CD1c-positive myeloid dendritic cell (primary cell): Measurements from ENCODE around the gene OPN1MW.
"Not testable (repeated sequence)": the region's sequence is repeated elsewhere in the genome, so short reads cannot be mapped to it uniquely, and the experiment has no call there.

Source experiments
- DNase-seq: peaks from one replicate; pipeline ENCODE4 v3.0.0-alpha.2; 2016; ENCODE audit errors: extremely low spot score

OPN1MW gene

DNA sequence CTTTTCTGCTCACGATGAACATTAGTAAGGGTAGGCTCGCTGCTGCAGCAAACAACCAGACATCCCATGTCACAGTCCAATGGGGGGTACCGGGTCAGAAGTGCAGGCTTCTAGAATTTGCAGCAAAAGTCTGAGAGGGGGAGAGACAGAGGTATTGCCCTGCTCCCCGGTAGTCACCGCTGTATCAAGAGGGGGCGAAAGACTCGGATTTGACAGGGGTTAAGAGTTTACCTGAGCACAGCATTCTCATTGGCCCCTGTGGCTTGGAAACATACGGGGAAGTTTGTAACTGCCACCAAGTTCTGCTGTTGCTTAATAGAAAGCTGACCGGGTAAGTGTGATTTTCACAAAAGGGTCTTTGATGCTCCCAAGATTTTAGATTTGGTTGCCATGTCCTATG lies 28.7 kb downstream of the OPN1MW start:
- not testable (repeated sequence) for DNase-seq

DNA sequence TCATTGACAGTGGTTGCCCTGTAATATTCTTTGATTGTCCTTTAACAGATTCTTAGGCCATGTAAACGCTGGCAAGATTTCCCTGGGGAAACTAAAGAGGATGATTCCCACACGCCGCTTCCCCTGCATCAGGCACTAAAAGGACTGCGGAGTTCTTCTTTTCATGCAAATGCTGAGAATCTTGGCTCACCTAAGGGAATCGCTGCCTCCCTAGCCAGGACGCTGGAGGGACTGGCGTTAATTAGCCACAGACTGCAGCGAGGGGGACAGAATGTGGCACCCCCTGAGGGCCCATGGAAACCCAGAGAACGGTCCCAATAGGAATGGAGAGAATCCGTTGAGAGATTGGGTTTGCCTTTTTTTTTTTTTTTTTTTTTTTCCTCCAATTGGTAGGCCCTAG lies 29.1 kb downstream of the OPN1MW start:
- not testable (repeated sequence) for DNase-seq

DNA sequence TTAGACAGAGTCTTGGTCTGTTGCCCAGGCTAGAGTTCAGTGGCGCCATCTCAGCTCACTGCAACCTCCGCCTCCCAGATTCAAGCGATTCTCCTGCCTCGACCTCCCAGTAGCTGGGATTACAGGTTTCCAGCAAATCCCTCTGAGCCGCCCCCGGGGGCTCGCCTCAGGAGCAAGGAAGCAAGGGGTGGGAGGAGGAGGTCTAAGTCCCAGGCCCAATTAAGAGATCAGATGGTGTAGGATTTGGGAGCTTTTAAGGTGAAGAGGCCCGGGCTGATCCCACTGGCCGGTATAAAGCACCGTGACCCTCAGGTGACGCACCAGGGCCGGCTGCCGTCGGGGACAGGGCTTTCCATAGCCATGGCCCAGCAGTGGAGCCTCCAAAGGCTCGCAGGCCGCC lies 37.1 kb downstream of the OPN1MW start, which contains the start of gene OPN1MW2:
TSS of gene OPN1MW2 (plus strand) at position 301 of the 400 bp plus-strand sequence. CDS start at position 361, 60 bp downstream.
- DNase-seq: not testable (repeated sequence)

DNA sequence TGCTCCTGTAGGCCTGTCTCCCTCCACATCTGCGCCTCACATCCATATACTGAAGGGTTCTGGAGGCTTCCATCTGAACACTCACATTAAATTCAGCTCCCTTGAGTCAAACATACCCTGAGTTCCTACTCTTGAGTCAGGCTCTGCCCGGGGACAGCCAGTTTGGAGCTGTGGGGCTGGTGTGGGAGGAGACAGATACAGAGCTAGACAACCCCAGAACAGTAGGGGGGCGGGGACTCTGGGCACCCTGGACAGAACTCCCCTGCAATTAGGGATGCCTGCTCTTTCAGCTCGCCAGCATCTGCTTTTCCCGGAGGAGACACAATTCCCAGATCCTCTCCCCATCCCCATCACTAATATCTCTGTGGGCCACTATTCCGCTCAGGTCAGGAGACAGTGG lies 42.9 kb downstream of the OPN1MW start:
- DNase-seq: not testable (repeated sequence)

DNA sequence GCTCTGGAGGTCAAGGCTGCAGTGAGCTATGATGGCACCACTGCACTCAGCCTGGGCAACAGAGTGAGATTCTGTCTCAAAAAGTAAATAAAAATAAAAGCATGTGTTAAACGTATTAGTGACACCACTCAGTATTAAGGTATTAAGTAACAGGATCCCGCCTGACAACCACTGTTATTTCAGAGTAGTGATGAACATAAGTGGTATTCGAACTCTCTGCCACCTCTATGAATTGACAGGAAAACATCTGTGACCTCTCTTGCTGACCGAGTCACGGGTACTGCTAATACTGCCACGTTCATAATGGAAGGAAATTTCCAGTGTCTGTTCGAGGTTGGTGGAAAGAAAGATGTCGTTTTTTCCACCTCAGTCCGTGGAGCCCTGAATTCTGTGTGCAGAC lies 44.3 kb downstream of the OPN1MW start:
- not testable (repeated sequence) for DNase-seq

DNA sequence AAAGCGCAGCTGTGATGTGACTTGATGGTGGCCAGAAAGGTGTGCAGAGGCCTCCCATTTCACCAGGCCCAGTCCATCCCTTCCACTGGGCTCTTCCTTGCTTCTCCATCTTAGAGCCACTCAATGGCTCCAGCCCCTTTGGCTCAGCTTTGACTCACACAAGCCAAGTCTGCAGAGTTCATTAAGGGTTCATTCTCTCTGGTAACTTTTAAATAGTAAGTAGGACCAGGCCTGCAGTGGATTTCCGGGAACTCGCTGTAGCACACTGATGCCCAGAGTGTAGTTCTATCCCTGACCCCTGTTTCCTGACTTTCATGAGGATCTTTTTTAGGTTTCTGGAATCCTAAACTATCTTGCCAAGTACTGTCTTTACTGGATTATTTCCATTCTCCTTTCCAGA lies 49.0 kb downstream of the OPN1MW start:
- DNase-seq: not testable (repeated sequence)

DNA sequence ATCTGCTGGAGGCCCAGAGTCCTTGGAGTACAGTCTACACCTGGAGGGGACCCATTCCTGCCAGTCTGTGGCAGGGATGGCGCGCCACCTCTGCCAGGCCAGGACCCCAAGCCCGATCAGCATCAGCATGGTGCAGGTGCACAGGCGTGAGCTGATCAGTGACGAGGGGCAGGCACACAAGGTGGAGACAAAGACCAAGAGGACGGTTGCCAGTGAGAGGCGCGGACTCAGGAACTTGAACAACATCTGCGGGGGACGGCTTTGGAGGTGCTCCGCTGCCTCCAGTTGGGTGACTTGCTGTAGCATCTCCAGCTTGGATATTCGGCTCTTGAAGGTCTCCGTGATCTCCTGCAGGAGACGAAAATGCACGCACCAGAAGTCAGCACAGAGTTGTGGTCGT lies 51.2 kb downstream of the OPN1MW start:
- DNase-seq: not testable (repeated sequence)

DNA sequence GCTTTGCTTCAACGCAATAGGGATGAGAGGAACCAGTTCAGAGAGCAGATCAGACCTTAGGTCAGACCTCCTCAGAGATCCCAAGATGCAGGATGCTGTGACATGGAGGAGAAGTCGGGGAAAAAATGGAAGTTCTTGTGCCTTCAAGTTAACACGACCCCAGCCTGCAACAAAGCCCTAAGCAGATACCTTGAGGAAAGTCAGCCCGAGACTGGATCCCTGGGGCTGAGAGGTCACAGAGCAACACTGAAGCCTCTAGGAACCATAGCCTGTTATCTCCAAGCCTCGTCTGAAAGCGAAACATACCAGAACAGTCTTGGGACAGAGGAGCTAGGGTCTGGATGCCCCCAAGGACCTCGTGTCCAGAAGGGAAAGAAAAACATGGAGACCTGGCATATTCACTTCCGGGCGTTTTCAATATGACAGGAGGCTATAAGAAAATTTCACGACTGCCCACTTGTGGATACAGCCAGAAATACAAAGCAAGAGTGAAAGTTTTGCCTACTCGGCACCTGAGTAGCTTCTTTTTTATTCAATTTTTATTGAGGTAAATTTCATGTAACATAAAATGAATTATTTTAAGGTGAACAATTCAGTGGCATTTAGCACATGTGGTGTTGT lies 56.7 kb downstream of the OPN1MW start:
- not testable (repeated sequence) for DNase-seq

DNA sequence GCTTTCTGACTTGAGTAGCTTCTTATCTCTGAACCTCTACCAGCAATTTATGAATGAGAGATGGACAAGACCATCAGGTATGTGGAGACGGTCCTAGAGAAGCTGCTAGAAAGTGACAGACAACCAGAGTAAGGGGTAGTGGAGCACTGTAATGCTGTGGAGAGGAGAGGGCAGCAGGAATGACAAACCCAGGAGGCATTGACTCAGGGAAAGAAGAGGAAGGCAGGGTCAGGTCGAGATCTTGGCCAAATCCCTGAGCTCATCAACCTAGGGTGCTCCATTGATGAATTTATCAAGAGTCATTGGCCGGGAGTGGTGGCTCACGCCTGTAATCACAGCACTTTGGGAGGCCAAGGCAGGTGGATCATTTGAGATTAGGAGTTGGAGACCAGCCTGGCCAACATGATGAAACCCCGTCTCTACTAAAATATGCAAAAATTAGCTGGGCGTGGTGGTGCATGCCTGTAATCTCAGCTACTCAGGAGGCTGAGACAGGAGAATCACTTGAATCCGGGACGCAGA lies 57.6 kb downstream of the OPN1MW start:
- DNase-seq: not testable (repeated sequence)
